ENCODE results near the gene ATG5. TPM values are rescaled to one million over a fixed set of nuclear protein-coding genes. Genes with fewer than 3 reads are reported as not detected.

Gene ATG5
- total RNA-seq, 1 experiment from 2014 or later = 63.3 TPM

GRCh38 chr6:106321940-106322339 is 3.6 kb downstream of the ATG5 start:
- no peak overlapping the region for H3K4me2 ChIP-seq (ENCODE audit: low read depth, low read length, poor library complexity, severe bottlenecking)
- no peaks in the 10 kb centered on the region for H3K9me2 ChIP-seq (replicated peaks; ENCODE audit: insufficient read depth, low read length)
- H3K9ac ChIP-seq (ENCODE audit: low read length) = no peak overlapping the region
- H4K20me1 ChIP-seq (ENCODE audit: insufficient read depth, low read depth, low read length) = peaks cover 8% of the 10 kb centered on the region; the same call in 1 of the 2 replicates
- H2AFZ ChIP-seq (ENCODE audit: low read length) = no peak overlapping the region
- H3K9me3 ChIP-seq (ENCODE audit: low read length) = no peaks in the 10 kb centered on the region
- H3K79me2 ChIP-seq (ENCODE audit: low read length) = peaks cover 85% of the 10 kb centered on the region
- no peak for DNase-seq
- H3K4me3 ChIP-seq (ENCODE audit: low read length) = no peak overlapping the region
- H3K27ac ChIP-seq (ENCODE audit: low read length) = no peak overlapping the region
- peaks cover 51% of the 10 kb centered on the region for H3K4me1 ChIP-seq (ENCODE audit: low read length)
- peaks cover under 1% of the 10 kb centered on the region; the same call in 1 of the 2 replicates for H3K36me3 ChIP-seq (ENCODE audit: insufficient read depth, low read length)
- H3K27me3 ChIP-seq (ENCODE audit: low read length) = no peaks in the 10 kb centered on the region

GRCh38 chr6:106318851-106319250 is 6.7 kb downstream of the ATG5 start:
- Histone ChIP-seq H3K4me2 (ENCODE audit: low read depth, low read length, poor library complexity, severe bottlenecking) (no peak overlapping the region), H3K4me3 (ENCODE audit: low read length) (no peak overlapping the region), H4K20me1 (ENCODE audit: insufficient read depth, low read depth, low read length) (peaks cover 5% of the 10 kb centered on the region; the same call in 1 of the 2 replicates), H3K9me2 (replicated peaks; ENCODE audit: insufficient read depth, low read length) (no peaks in the 10 kb centered on the region), H3K9me3 (ENCODE audit: low read length) (no peaks in the 10 kb centered on the region), H3K4me1 (ENCODE audit: low read length) (peaks cover 46% of the 10 kb centered on the region), H3K36me3 (ENCODE audit: insufficient read depth, low read length) (peaks cover 24% of the 10 kb centered on the region), H3K27me3 (ENCODE audit: low read length) (no peaks in the 10 kb centered on the region), H3K27ac (ENCODE audit: low read length) (no peak overlapping the region), H2AFZ (ENCODE audit: low read length) (no peak overlapping the region), H3K9ac (ENCODE audit: low read length) (no peak overlapping the region), H3K79me2 (ENCODE audit: low read length) (peaks cover 97% of the 10 kb centered on the region)
- no peak for DNase-seq

GRCh38 chr6:106318061-106318460 is 7.5 kb downstream of the ATG5 start:
- no peak overlapping the region for H3K27ac ChIP-seq (ENCODE audit: low read length)
- H4K20me1 ChIP-seq (ENCODE audit: insufficient read depth, low read depth, low read length) = peaks cover 4% of the 10 kb centered on the region; the same call in 1 of the 2 replicates
- no peak overlapping the region for H3K4me3 ChIP-seq (ENCODE audit: low read length)
- no peaks in the 10 kb centered on the region for H3K27me3 ChIP-seq (ENCODE audit: low read length)
- H3K4me2 ChIP-seq (ENCODE audit: low read depth, low read length, poor library complexity, severe bottlenecking) = no peak overlapping the region
- H3K9me3 ChIP-seq (ENCODE audit: low read length) = no peaks in the 10 kb centered on the region
- H3K9me2 ChIP-seq (replicated peaks; ENCODE audit: insufficient read depth, low read length) = no peaks in the 10 kb centered on the region
- DNase-seq = no peak
- H3K36me3 ChIP-seq (ENCODE audit: insufficient read depth, low read length) = peaks cover 26% of the 10 kb centered on the region
- H3K79me2 ChIP-seq (ENCODE audit: low read length) = peaks cover 97% of the 10 kb centered on the region
- no peak overlapping the region for H3K9ac ChIP-seq (ENCODE audit: low read length)
- peaks cover 47% of the 10 kb centered on the region for H3K4me1 ChIP-seq (ENCODE audit: low read length)
- H2AFZ ChIP-seq (ENCODE audit: low read length) = no peak overlapping the region

GRCh38 chr6:106316375-106316766 is 9.2 kb downstream of the ATG5 start:
- H3K79me2 ChIP-seq (ENCODE audit: low read length) = peaks cover 97% of the 10 kb centered on the region

GRCh38 chr6:106315765-106316374 is 9.7 kb downstream of the ATG5 start:
- Histone ChIP-seq H4K20me1 (ENCODE audit: insufficient read depth, low read depth, low read length) (peaks cover 4% of the 10 kb centered on the region; the same call in 1 of the 2 replicates), H3K4me1 (ENCODE audit: low read length) (peaks cover 44% of the 10 kb centered on the region), H3K9ac (ENCODE audit: low read length) (no peak overlapping the region)

More at GRCh38 chr6:106316375-106316766, 9.2 kb downstream of the ATG5 start:
- Histone ChIP-seq H3K4me2 (ENCODE audit: low read depth, low read length, poor library complexity, severe bottlenecking) (no peak overlapping the region), H3K9me3 (ENCODE audit: low read length) (no peaks in the 10 kb centered on the region), H3K9ac (ENCODE audit: low read length) (no peak overlapping the region), H4K20me1 (ENCODE audit: insufficient read depth, low read depth, low read length) (peaks cover 4% of the 10 kb centered on the region; the same call in 1 of the 2 replicates), H3K4me3 (ENCODE audit: low read length) (no peak overlapping the region), H3K27ac (ENCODE audit: low read length) (no peak overlapping the region), H3K9me2 (replicated peaks; ENCODE audit: insufficient read depth, low read length) (no peaks in the 10 kb centered on the region), H3K4me1 (ENCODE audit: low read length) (peaks cover 47% of the 10 kb centered on the region), H3K27me3 (ENCODE audit: low read length) (no peaks in the 10 kb centered on the region), H2AFZ (ENCODE audit: low read length) (no peak overlapping the region), H3K36me3 (ENCODE audit: insufficient read depth, low read length) (peaks cover 33% of the 10 kb centered on the region)
- DNase-seq = no peak

GRCh38 chr6:106309766-106310373 is 15.7 kb downstream of the ATG5 start:
- Histone ChIP-seq H3K9me3 (ENCODE audit: low read length) (no peaks in the 10 kb centered on the region), H3K79me2 (ENCODE audit: low read length) (peaks cover 99% of the 10 kb centered on the region), H3K9me2 (replicated peaks; ENCODE audit: insufficient read depth, low read length) (no peaks in the 10 kb centered on the region), H3K27ac (ENCODE audit: low read length) (no peak overlapping the region), H3K4me3 (ENCODE audit: low read length) (no peak overlapping the region), H3K4me1 (ENCODE audit: low read length) (peaks cover 20% of the 10 kb centered on the region), H2AFZ (ENCODE audit: low read length) (no peak overlapping the region), H4K20me1 (ENCODE audit: insufficient read depth, low read depth, low read length) (no peaks in the 10 kb centered on the region), H3K9ac (ENCODE audit: low read length) (no peak overlapping the region), H3K36me3 (ENCODE audit: insufficient read depth, low read length) (peaks cover 31% of the 10 kb centered on the region), H3K4me2 (ENCODE audit: low read depth, low read length, poor library complexity, severe bottlenecking) (no peak overlapping the region), H3K27me3 (ENCODE audit: low read length) (no peaks in the 10 kb centered on the region)
- DNase-seq = no peak

More at GRCh38 chr6:106315765-106316374, 9.7 kb downstream of the ATG5 start:
- Histone ChIP-seq H3K4me3 (ENCODE audit: low read length) (no peak overlapping the region), H3K9me2 (replicated peaks; ENCODE audit: insufficient read depth, low read length) (no peaks in the 10 kb centered on the region), H3K9me3 (ENCODE audit: low read length) (no peaks in the 10 kb centered on the region), H3K4me2 (ENCODE audit: low read depth, low read length, poor library complexity, severe bottlenecking) (no peak overlapping the region), H2AFZ (ENCODE audit: low read length) (no peak overlapping the region), H3K27ac (ENCODE audit: low read length) (no peak overlapping the region), H3K79me2 (ENCODE audit: low read length) (peaks cover 97% of the 10 kb centered on the region), H3K27me3 (ENCODE audit: low read length) (no peaks in the 10 kb centered on the region), H3K36me3 (ENCODE audit: insufficient read depth, low read length) (peaks cover 38% of the 10 kb centered on the region)
- DNase-seq = no peak

GRCh38 chr6:106308985-106309384 is 16.6 kb downstream of the ATG5 start:
- DNase-seq = no peak
- Histone ChIP-seq H3K9me2 (replicated peaks; ENCODE audit: insufficient read depth, low read length) (no peaks in the 10 kb centered on the region), H3K4me3 (ENCODE audit: low read length) (no peak overlapping the region), H3K4me1 (ENCODE audit: low read length) (peaks cover 19% of the 10 kb centered on the region), H3K27ac (ENCODE audit: low read length) (no peak overlapping the region), H3K27me3 (ENCODE audit: low read length) (no peaks in the 10 kb centered on the region), H3K36me3 (ENCODE audit: insufficient read depth, low read length) (peaks cover 26% of the 10 kb centered on the region), H3K79me2 (ENCODE audit: low read length) (peaks cover 99% of the 10 kb centered on the region), H4K20me1 (ENCODE audit: insufficient read depth, low read depth, low read length) (no peaks in the 10 kb centered on the region), H3K4me2 (ENCODE audit: low read depth, low read length, poor library complexity, severe bottlenecking) (no peak overlapping the region), H3K9ac (ENCODE audit: low read length) (no peak overlapping the region), H3K9me3 (ENCODE audit: low read length) (no peaks in the 10 kb centered on the region), H2AFZ (ENCODE audit: low read length) (no peak overlapping the region)

- Histone ChIP-seq H3K36me3 (ENCODE audit: insufficient read depth, low read length) (peaks cover 10% of the 10 kb centered on the region; the same call in 1 of the 2 replicates), H2AFZ (ENCODE audit: low read length) (no peak overlapping the region), H3K9me2 (replicated peaks; ENCODE audit: insufficient read depth, low read length) (no peaks in the 10 kb centered on the region), H3K4me3 (ENCODE audit: low read length) (no peak overlapping the region), H3K9ac (ENCODE audit: low read length) (no peak overlapping the region), H4K20me1 (ENCODE audit: insufficient read depth, low read depth, low read length) (no peaks in the 10 kb centered on the region), H3K27me3 (ENCODE audit: low read length) (no peaks in the 10 kb centered on the region), H3K9me3 (ENCODE audit: low read length) (no peaks in the 10 kb centered on the region), H3K4me1 (ENCODE audit: low read length) (peaks cover 16% of the 10 kb centered on the region), H3K4me2 (ENCODE audit: low read depth, low read length, poor library complexity, severe bottlenecking) (no peak overlapping the region), H3K27ac (ENCODE audit: low read length) (no peak overlapping the region), H3K79me2 (ENCODE audit: low read length) (peaks cover 99% of the 10 kb centered on the region)
- no peak for DNase-seq
These were observed 19.8 kb downstream of the ATG5 start for GRCh38 chr6:106305740-106306139.
